Stomach smooth muscle (tissue), 2 donors: Measurements from ENCODE around the gene CERCAM.
A peak's percentile ranks its signal among the peaks of the same experiment; 100 is the strongest.
"Not testable (repeated sequence)": the region's sequence is repeated elsewhere in the genome, so short reads cannot be mapped to it uniquely, and the experiment has no call there.

ENCODE experiments used
- H3K27ac ChIP-seq: one replicate; pipeline ENCODE4 v1.7.0; 2013; ENCODE audit warnings: mild to moderate bottlenecking, low read length, inconsistent platforms
- H3K27me3 ChIP-seq, 2 donors: one replicate each; pipeline ENCODE4 v1.7.0; 2013; ENCODE audit warnings: low read length in 2 of 2; ENCODE audit not compliant: insufficient read depth in 2 of 2, control insufficient read depth in 1 of 2
- H3K36me3 ChIP-seq, 2 donors: one replicate each; pipeline ENCODE4 v1.7.0; 2013; ENCODE audit warnings: low read length in 2 of 2; ENCODE audit not compliant: control insufficient read depth in 2 of 2, insufficient read depth in 2 of 2
- H3K4me1 ChIP-seq: one replicate; pipeline ENCODE4 v1.7.0; 2013; ENCODE audit warnings: low read length; ENCODE audit not compliant: control insufficient read depth, insufficient read depth
- H3K4me3 ChIP-seq, 2 donors: one replicate each; pipeline ENCODE4 v1.7.0; 2013; ENCODE audit warnings: low read length in 2 of 2
- H3K9ac ChIP-seq, 2 donors: one replicate each; pipeline ENCODE4 v1.7.0; 2013; ENCODE audit warnings: low read length in 2 of 2, mild to moderate bottlenecking in 1 of 2
- H3K9me3 ChIP-seq, 2 donors: one replicate each; pipeline ENCODE4 v1.7.0; 2013; ENCODE audit warnings: low read length in 2 of 2; ENCODE audit not compliant: control insufficient read depth in 2 of 2
- donor health status: healthy.
- donor health status: Pancreatic carcinoma.

CERCAM gene

GRCh38 chr9:128420060-128420650 is 502 bp upstream of the CERCAM start:
- peaks cover 7% of the 10 kb centered on the region in 2 donors for H3K27me3 ChIP-seq
- peak overlapping the region; percentile 80 to 83 for H3K4me3 ChIP-seq
- peaks cover 27% of the 10 kb centered on the region for H3K4me1 ChIP-seq
- peak overlapping the region in 1 of 2 donors; percentile 51 for H3K9ac ChIP-seq
- no peak overlapping the region for H3K27ac ChIP-seq
- peaks cover 3 to 5% of the 10 kb centered on the region in 2 donors for H3K36me3 ChIP-seq
- no peaks in the 10 kb centered on the region for H3K9me3 ChIP-seq

DNA sequence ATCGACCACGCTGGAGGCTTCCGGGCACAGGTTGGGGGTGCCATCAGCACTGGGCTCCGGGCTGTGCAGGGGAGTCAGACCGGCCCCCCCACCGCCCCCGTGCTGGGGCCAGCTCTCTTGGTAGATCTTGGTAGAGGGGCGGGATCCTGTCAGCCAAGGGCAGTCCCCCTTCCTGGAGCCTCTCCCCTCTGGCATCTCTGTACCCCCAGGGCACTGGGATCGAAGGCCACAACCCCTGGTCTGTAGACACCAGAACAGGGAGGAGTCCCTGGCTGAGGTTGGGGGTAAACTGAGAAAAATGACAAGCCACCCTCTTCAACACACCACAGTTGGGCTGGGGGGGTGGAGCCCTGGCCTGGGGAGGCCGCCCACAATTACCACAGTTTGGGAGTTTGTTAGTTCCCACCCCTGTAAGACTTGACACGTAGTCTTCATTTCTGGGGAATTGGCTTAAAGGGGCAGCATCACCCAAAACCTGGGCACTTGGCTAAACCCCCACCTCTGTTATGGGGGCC is 882 bp downstream of the CERCAM start:
- Histone ChIP-seq H3K27me3 (peaks cover 0 to 3% of the 10 kb centered on the region in 2 donors), H3K9me3 (no peaks in the 10 kb centered on the region), H3K4me3 (peak overlapping the region; percentile 80 to 83), H3K4me1 (peaks cover 27% of the 10 kb centered on the region), H3K36me3 (peaks cover 3 to 5% of the 10 kb centered on the region in 2 donors), H3K9ac (peak overlapping the region; percentile 68 to 72), H3K27ac (peak overlapping the region; percentile 31)

DNA sequence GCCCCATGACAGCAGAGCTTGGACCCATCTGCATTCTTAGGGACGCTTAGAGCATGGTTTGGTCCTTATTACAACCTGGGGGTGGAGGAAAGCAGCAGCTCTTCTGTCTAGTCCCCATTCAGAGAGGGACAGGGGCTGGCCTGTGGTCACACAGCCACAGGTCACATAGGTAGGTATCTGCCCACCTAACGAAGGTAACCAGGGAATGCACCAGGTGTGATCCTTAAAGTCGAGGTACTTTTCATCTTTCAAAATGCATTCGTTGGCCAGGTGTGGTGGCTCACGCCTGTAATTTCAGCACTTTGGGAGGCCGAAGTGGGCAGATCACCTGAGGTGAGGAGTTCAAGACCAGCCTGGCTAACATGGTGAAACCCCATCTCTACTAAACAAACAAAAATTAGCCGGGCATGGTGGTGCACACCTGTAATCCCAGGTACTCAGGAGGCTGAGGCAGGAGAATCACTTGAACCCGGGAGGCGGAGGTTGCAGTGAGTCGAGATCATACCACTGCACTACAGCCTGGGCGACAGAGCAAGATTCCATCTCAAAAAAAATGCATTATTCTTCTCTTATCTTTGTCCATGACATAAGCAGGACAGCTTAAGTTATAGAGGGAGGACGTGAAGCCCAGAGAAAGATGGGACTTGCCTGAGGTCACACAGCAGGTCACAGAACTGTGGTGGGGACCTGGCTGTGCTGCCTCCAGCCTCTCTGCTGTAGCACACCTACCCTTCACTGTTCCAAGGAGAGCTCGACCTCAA is 1.5 kb downstream of the CERCAM start:
- not testable (repeated sequence) for H3K27me3 ChIP-seq, H3K27ac ChIP-seq, H3K9ac ChIP-seq, H3K9me3 ChIP-seq, H3K36me3 ChIP-seq, H3K4me3 ChIP-seq
- H3K4me1 ChIP-seq, result peaks cover 27% of the 10 kb centered on the region

DNA sequence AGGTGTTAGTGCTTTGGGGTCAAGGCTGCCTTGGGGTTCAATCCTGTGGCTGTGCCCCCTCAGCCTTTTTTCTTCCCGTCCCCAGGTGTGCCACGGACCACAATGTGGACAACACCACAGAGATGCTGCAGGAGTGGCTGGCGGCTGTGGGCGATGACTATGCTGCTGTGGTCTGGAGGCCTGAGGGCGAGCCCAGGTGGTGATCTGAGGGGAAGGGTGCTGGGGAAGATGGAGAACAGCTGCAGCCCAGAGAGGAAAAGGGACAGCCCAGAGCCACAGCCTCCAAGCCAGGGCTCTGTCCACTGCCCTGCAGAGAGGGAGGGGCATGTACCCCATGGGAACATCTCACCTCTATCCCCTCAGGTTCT is 2.1 kb downstream of the CERCAM start:
- no peaks in the 10 kb centered on the region for H3K9me3 ChIP-seq
- peaks cover 0 to 3% of the 10 kb centered on the region in 2 donors for H3K27me3 ChIP-seq
- H3K9ac ChIP-seq, result no peak overlapping the region
- H3K4me1 ChIP-seq, result peaks cover 27% of the 10 kb centered on the region
- H3K27ac ChIP-seq, result no peak overlapping the region
- H3K36me3 ChIP-seq, result peaks cover 3 to 5% of the 10 kb centered on the region in 2 donors
- H3K4me3 ChIP-seq, result no peak overlapping the region

DNA sequence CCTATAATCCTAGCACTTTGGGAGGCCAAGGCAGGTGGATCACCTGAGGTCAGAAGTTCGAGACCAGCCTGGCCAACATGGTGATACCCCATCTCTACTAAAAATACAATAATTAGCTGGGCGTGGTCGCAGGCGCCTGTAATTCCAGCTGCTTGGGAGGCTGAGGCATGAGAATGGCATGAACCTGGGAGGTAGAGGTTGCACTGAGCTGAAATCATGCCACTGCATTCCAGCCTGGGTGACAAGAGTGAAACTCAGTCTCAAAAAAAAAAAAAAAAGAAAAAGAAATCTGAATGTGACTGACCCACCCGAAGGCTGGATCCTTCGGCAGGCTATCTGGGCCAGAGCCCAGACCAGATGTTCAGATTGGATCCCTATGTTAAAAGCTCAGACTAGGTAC is 2.7 kb downstream of the CERCAM start:
- not testable (repeated sequence) for H3K36me3 ChIP-seq, H3K9ac ChIP-seq, H3K27me3 ChIP-seq, H3K9me3 ChIP-seq, H3K27ac ChIP-seq, H3K4me3 ChIP-seq
- peaks cover 27% of the 10 kb centered on the region for H3K4me1 ChIP-seq

- H3K4me3 ChIP-seq, result no peak overlapping the region
- H3K27ac ChIP-seq, result no peak overlapping the region
- H3K9me3 ChIP-seq, result no peaks in the 10 kb centered on the region
- H3K36me3 ChIP-seq, result peaks cover 3 to 5% of the 10 kb centered on the region in 2 donors
- H3K4me1 ChIP-seq, result peaks cover 19% of the 10 kb centered on the region
- no peaks in the 10 kb centered on the region for H3K27me3 ChIP-seq
- H3K9ac ChIP-seq, result no peak overlapping the region
Measured at GRCh38 chr9:128424268-128424780, 3.7 kb downstream of the CERCAM start.

- Histone ChIP-seq H3K36me3 (peaks cover under 1 to 4% of the 10 kb centered on the region in 2 donors), H3K9ac (no peak overlapping the region), H3K4me3 (no peak overlapping the region), H3K27me3 (no peaks in the 10 kb centered on the region), H3K4me1 (no peaks in the 10 kb centered on the region), H3K9me3 (no peaks in the 10 kb centered on the region), H3K27ac (no peak overlapping the region)
Measured at GRCh38 chr9:128428644-128429512, 8.2 kb downstream of the CERCAM start.

DNA sequence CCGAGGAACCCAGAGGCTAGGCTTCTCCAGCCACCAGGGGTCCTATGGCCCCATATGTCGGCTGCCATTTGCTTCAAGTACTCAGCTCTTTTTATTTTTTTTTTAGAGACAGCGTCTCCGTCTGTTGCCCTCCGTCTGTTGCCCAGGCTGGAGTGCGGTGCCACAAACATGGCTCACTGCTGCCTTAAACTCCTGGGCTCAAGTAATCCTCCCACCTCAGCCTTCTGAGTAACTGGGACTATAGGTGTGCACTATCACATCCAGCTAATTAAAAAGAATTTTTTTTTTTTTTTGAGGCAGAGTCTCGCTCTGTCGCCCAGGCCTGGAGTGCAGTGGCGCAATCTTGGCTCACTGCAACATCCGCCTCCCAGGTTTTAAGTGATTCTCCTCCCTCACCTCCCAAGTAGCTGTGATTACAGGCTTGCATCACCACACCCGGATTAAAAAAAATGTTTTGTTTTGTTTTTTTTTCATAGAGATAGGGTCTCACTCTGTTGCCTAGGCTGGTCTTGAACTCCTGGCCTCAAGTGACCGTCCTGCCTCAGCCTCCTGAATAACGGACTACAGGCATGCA is 8.9 kb downstream of the CERCAM start:
- H3K36me3 ChIP-seq, result peaks cover 0 to 2% of the 10 kb centered on the region in 2 donors
- H3K27me3 ChIP-seq, result no peaks in the 10 kb centered on the region
- no peaks in the 10 kb centered on the region for H3K4me1 ChIP-seq
- no peak overlapping the region for H3K27ac ChIP-seq
- no peaks in the 10 kb centered on the region for H3K9me3 ChIP-seq
- H3K4me3 ChIP-seq, result no peak overlapping the region
- H3K9ac ChIP-seq, result no peak overlapping the region

GRCh38 chr9:128431207-128431606 is 10.6 kb downstream of the CERCAM start:
- H3K9ac ChIP-seq, result no peak overlapping the region
- no peak overlapping the region for H3K27ac ChIP-seq
- no peaks in the 10 kb centered on the region for H3K4me1 ChIP-seq
- H3K9me3 ChIP-seq, result no peaks in the 10 kb centered on the region
- H3K4me3 ChIP-seq, result no peak overlapping the region
- peaks cover 0 to 3% of the 10 kb centered on the region in 2 donors for H3K36me3 ChIP-seq
- H3K27me3 ChIP-seq, result no peaks in the 10 kb centered on the region

GRCh38 chr9:128434340-128434739 is 13.7 kb downstream of the CERCAM start:
- Histone ChIP-seq H3K9me3 (no peaks in the 10 kb centered on the region), H3K27me3 (no peaks in the 10 kb centered on the region), H3K36me3 (peaks cover 0 to 5% of the 10 kb centered on the region in 2 donors), H3K9ac (no peak overlapping the region), H3K4me1 (peaks cover 8% of the 10 kb centered on the region), H3K27ac (no peak overlapping the region), H3K4me3 (no peak overlapping the region)
